WTC11 (cell line): Measurements from ENCODE around the gene YWHAH. TPM values are rescaled to one million over a fixed set of nuclear protein-coding genes. Genes with fewer than 3 reads are reported as not detected.
"Not testable (repeated sequence)": the region's sequence is repeated elsewhere in the genome, so short reads cannot be mapped to it uniquely, and the experiment has no call there.

Experiments used
- ATAC-seq: fragments of 200-7000 bp; cut with Tn5 transposase; 2 replicates; pipeline ENCODE4 v1.10.0; 2021; ENCODE audit warnings: mild to moderate bottlenecking, moderate library complexity
- CTCF ChIA-PET: fragments of 300-600 bp; sonication (Branson Sonifier 250); formaldehyde crosslinking; loops from one replicate; lab custom pipeline; 2021; ENCODE audit warnings: antibody characterized with exemption; lab: Charles Lee
- POLR2A ChIA-PET: fragments of 350-600 bp; sonication (Branson Sonifier 250); formaldehyde crosslinking; loops from one replicate; lab custom pipeline; 2021; ENCODE audit warnings: antibody characterized with exemption; lab: Charles Lee
- DNase-seq: peaks from one replicate; pipeline ENCODE4 v3.0.0; 2021; ENCODE audit warnings: low spot score
- H3K27ac Mint-ChIP-seq: 2 replicates; pipeline ENCODE4 v1.8.0; 2021; ENCODE audit warnings: mixed read lengths
- H3K27me3 Mint-ChIP-seq: 2 replicates; pipeline ENCODE4 v1.8.0; 2021; ENCODE audit warnings: low read depth, mild to moderate bottlenecking, moderate library complexity, mixed read lengths
- H3K36me3 Mint-ChIP-seq: 2 replicates; pipeline ENCODE4 v1.8.0; 2021; ENCODE audit warnings: mixed read lengths
- H3K4me1 Mint-ChIP-seq: 2 replicates; pipeline ENCODE4 v1.8.0; 2022; ENCODE audit warnings: mixed read lengths
- H3K4me3 Mint-ChIP-seq: 2 replicates; pipeline ENCODE4 v1.8.0; 2021; ENCODE audit warnings: mild to moderate bottlenecking, moderate library complexity, mixed read lengths
- H3K9me3 Mint-ChIP-seq: 2 replicates; pipeline ENCODE4 v1.8.0; 2021; ENCODE audit warnings: mixed read lengths
- FOXP1 ChIP-seq: sonication (generic); formaldehyde crosslinking; IDR thresholded peaks from 2 replicates; pipeline ENCODE4 v1.8.0; 2022; ENCODE audit warnings: missing genetic modification reagents, mild to moderate bottlenecking, moderate library complexity, borderline replicate concordance
- GTF2I ChIP-seq: fragments of 250-450 bp; sonication (Bioruptor Pico); conservative IDR thresholded peaks from 2 replicates; pipeline ENCODE4 v1.4.0; 2021; ENCODE audit warnings: mild to moderate bottlenecking
- JUN ChIP-seq: sonication (generic); formaldehyde crosslinking; IDR thresholded peaks from 2 replicates; pipeline ENCODE4 v1.8.0; 2023; ENCODE audit warnings: mild to moderate bottlenecking, missing genetic modification reagents
- OVOL2 ChIP-seq: fragments of 250-450 bp; sonication (Bioruptor Pico); IDR thresholded peaks from 2 replicates; pipeline ENCODE4 v1.9.0; 2021; ENCODE audit warnings: mild to moderate bottlenecking, borderline replicate concordance
- TCF7 ChIP-seq: sonication (generic); formaldehyde crosslinking; IDR thresholded peaks from 2 replicates; pipeline ENCODE4 v1.8.0; 2022; ENCODE audit warnings: mild to moderate bottlenecking, low read depth, missing genetic modification reagents, moderate library complexity
- ZNF423 ChIP-seq: fragments of 250-450 bp; sonication (Bioruptor Pico); IDR thresholded peaks from 2 replicates; pipeline ENCODE4 v2.1.2; 2022; ENCODE audit warnings: mild to moderate bottlenecking, moderate library complexity
- total RNA-seq: library from RNA; stranded (reverse); gene quantifications from 3 replicates; pipeline ENCODE4 v1.2.3, GENCODE V29; 2021
- TF ChIP-seq, protein P1 (sequence below): sonication (generic); formaldehyde crosslinking; IDR thresholded peaks from 2 replicates; pipeline ENCODE4 v1.8.0; 2022; ENCODE audit warnings: mild to moderate bottlenecking, missing genetic modification reagents
- TF ChIP-seq, protein P2 (sequence below): fragments of 250-450 bp; sonication (Bioruptor Pico); IDR thresholded peaks from 2 replicates; pipeline ENCODE4 v2.1.2; 2022; ENCODE audit warnings: mild to moderate bottlenecking, moderate library complexity
- TF ChIP-seq, protein P3 (sequence below): fragments of 250-450 bp; sonication (Bioruptor Pico); IDR thresholded peaks from 2 replicates; pipeline ENCODE4 v1.9.0; 2021; ENCODE audit warnings: mild to moderate bottlenecking
- TF ChIP-seq, protein P4 (sequence below): fragments of 250-450 bp; sonication (Bioruptor Pico); IDR thresholded peaks from 2 replicates; pipeline ENCODE4 v1.9.0; 2021; ENCODE audit warnings: mild to moderate bottlenecking
- TF ChIP-seq, protein P5 (sequence below): sonication (generic); formaldehyde crosslinking; IDR thresholded peaks from 2 replicates; pipeline ENCODE4 v1.8.0; 2022; ENCODE audit warnings: missing genetic modification reagents

YWHAH gene
- total RNA-seq, 1 experiment from 2014 or later, result 203 TPM

DNA sequence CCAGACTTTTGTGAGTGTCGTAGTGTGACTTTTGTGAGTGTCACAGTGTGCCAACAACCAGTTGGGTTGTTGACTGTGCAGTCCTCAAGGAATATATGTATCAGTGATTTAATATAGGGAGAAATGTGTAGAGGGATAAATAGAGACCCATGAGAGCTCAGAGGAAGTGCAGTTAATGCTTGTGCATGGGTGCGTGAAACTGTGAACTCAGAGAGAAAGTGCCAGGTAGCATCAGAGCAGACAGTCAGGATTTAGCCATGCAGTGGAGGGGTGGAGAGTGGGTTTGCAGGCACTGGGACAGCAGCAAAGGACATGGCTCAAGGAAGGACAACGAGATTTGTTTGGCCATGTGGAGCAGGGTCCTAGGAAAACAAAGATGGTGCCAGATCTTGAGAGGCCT is 33.6 kb downstream of the YWHAH start (continued):
- TF ChIP-seq ZNF423 (CRISPR knock-in tag) (no peak), OVOL2 (no peak), FOXP1 (CRISPR knock-in tag) (no peak)
- TF ChIP-seq, protein P1, sequence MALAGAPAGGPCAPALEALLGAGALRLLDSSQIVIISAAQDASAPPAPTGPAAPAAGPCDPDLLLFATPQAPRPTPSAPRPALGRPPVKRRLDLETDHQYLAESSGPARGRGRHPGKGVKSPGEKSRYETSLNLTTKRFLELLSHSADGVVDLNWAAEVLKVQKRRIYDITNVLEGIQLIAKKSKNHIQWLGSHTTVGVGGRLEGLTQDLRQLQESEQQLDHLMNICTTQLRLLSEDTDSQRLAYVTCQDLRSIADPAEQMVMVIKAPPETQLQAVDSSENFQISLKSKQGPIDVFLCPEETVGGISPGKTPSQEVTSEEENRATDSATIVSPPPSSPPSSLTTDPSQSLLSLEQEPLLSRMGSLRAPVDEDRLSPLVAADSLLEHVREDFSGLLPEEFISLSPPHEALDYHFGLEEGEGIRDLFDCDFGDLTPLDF, result no peak

DNA sequence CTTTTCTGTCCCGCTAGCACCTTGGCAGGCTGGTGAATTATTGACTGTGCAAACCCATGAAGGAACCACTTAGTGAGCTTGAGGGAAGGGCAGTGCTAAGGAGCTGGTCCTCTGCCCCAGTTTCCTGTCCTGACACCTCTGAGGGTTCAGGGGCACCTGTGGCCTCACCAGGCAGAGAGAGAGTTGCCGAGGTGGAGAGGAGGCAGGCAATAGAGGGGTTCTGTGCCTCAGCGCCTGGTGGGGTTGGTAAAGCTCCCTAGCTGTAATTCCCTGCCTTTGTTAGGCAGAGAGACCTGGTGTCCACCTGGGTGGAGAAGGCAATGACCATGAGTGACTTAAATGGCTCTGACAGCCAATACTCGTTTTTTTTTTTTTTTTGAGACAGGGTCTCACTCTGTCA is 36.3 kb downstream of the YWHAH start:
- TF ChIP-seq, protein P2, sequence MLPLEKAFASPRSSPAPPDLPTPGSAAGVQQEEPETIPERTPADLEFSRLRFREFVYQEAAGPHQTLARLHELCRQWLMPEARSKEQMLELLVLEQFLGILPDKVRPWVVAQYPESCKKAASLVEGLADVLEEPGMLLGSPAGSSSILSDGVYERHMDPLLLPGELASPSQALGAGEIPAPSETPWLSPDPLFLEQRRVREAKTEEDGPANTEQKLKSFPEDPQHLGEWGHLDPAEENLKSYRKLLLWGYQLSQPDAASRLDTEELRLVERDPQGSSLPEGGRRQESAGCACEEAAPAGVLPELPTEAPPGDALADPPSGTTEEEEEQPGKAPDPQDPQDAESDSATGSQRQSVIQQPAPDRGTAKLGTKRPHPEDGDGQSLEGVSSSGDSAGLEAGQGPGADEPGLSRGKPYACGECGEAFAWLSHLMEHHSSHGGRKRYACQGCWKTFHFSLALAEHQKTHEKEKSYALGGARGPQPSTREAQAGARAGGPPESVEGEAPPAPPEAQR (CRISPR knock-in tag), result no peak
- TF ChIP-seq GTF2I (no peak), TCF7 (CRISPR knock-in tag) (no peak), JUN (no peak)
- TF ChIP-seq, protein P3, sequence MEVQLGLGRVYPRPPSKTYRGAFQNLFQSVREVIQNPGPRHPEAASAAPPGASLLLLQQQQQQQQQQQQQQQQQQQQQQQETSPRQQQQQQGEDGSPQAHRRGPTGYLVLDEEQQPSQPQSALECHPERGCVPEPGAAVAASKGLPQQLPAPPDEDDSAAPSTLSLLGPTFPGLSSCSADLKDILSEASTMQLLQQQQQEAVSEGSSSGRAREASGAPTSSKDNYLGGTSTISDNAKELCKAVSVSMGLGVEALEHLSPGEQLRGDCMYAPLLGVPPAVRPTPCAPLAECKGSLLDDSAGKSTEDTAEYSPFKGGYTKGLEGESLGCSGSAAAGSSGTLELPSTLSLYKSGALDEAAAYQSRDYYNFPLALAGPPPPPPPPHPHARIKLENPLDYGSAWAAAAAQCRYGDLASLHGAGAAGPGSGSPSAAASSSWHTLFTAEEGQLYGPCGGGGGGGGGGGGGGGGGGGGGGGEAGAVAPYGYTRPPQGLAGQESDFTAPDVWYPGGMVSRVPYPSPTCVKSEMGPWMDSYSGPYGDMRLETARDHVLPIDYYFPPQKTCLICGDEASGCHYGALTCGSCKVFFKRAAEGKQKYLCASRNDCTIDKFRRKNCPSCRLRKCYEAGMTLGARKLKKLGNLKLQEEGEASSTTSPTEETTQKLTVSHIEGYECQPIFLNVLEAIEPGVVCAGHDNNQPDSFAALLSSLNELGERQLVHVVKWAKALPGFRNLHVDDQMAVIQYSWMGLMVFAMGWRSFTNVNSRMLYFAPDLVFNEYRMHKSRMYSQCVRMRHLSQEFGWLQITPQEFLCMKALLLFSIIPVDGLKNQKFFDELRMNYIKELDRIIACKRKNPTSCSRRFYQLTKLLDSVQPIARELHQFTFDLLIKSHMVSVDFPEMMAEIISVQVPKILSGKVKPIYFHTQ (CRISPR knock-in tag), result no peak
- TF ChIP-seq, protein P4, sequence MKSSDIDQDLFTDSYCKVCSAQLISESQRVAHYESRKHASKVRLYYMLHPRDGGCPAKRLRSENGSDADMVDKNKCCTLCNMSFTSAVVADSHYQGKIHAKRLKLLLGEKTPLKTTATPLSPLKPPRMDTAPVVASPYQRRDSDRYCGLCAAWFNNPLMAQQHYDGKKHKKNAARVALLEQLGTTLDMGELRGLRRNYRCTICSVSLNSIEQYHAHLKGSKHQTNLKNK (CRISPR knock-in tag), result no peak
- TF ChIP-seq, protein P5, sequence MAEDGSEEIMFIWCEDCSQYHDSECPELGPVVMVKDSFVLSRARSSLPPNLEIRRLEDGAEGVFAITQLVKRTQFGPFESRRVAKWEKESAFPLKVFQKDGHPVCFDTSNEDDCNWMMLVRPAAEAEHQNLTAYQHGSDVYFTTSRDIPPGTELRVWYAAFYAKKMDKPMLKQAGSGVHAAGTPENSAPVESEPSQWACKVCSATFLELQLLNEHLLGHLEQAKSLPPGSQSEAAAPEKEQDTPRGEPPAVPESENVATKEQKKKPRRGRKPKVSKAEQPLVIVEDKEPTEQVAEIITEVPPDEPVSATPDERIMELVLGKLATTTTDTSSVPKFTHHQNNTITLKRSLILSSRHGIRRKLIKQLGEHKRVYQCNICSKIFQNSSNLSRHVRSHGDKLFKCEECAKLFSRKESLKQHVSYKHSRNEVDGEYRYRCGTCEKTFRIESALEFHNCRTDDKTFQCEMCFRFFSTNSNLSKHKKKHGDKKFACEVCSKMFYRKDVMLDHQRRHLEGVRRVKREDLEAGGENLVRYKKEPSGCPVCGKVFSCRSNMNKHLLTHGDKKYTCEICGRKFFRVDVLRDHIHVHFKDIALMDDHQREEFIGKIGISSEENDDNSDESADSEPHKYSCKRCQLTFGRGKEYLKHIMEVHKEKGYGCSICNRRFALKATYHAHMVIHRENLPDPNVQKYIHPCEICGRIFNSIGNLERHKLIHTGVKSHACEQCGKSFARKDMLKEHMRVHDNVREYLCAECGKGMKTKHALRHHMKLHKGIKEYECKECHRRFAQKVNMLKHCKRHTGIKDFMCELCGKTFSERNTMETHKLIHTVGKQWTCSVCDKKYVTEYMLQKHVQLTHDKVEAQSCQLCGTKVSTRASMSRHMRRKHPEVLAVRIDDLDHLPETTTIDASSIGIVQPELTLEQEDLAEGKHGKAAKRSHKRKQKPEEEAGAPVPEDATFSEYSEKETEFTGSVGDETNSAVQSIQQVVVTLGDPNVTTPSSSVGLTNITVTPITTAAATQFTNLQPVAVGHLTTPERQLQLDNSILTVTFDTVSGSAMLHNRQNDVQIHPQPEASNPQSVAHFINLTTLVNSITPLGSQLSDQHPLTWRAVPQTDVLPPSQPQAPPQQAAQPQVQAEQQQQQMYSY (CRISPR knock-in tag), result no peak
- DNase-seq (no peak), ATAC-seq (no peak)
- no peaks in the 10 kb centered on the region; the same call in 1 of the 2 replicates for H3K4me1 Mint-ChIP-seq
- H3K9me3 Mint-ChIP-seq, result no peaks in the 10 kb centered on the region
- ChIA-PET CTCF (interaction anchor here (0.6 to 2.8 kb wide), 6 partner anchors 10 to 321 kb away, joined by 3 to 27 read pairs (median 4); no protein-coding TSS in a partner anchor), POLR2A (no interaction called here)
- H3K27ac Mint-ChIP-seq, result no peak overlapping the region
- H3K36me3 Mint-ChIP-seq, result no peaks in the 10 kb centered on the region
- H3K4me3 Mint-ChIP-seq, result no peak overlapping the region
- no peaks in the 10 kb centered on the region for H3K27me3 Mint-ChIP-seq

DNA sequence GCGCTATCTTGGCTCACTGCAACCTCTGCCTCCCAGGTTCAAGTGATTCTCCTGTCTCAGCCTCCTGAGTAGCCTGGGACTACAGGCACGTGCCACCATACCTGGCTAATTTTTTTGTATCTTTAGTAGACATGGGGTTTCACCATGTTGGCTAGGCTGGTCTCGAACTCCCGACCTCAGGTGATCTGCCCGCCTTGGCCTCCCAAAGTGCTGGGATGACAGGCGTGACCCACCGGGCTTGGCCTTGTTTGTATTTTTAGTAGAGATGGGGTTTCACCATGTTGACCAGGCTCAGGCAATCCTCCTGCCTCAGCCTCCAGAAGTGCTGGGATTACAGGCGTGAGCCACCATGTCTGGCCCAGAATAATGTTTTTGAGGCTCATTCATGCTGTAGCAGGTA is 37.6 kb downstream of the YWHAH start:
- CTCF ChIA-PET, result interaction anchor here (1.0 kb wide), 1 partner anchor 12 kb away, joined by 3 read pairs; no protein-coding TSS in a partner anchor
- ATAC-seq, result not testable (repeated sequence)

More for the DNA sequence above, 37.6 kb downstream of the YWHAH start:
- H3K36me3 Mint-ChIP-seq, H3K4me3 Mint-ChIP-seq, H3K27ac Mint-ChIP-seq, DNase-seq, H3K9me3 Mint-ChIP-seq, H3K4me1 Mint-ChIP-seq, H3K27me3 Mint-ChIP-seq, POLR2A ChIA-PET: not testable (repeated sequence)
